Stimulated activated CD8-positive, alpha-beta memory T cell treated with anti-CD3 and anti-CD28 coated beads, Interleukin-7, amount 100 ng/mL, for 24 hours (primary cell): ENCODE data around the gene FDX2.
A peak's percentile ranks its signal among the peaks of the same experiment; 100 is the strongest.

Experiments used
- DNase-seq: peaks from one replicate; pipeline ENCODE4 v3.0.0-alpha.2; 2020; ENCODE audit warnings: low read depth

The FDX2 gene

GRCh38 chr19:10299545-10300458, 16.0 kb downstream of the FDX2 start:
- DNase-seq: no peak

- DNase-seq: no peak
Measured at GRCh38 chr19:10295847-10296591, 19.8 kb downstream of the FDX2 start.

- no peak for DNase-seq
Measured at GRCh38 chr19:10295305-10295846, 20.4 kb downstream of the FDX2 start.

GRCh38 chr19:10294368-10294697, 21.5 kb downstream of the FDX2 start:
- DNase-seq: no peak

- DNase-seq: no peak
Measured at GRCh38 chr19:10293637-10294367, 22.0 kb downstream of the FDX2 start.

- no peak for DNase-seq
Measured at GRCh38 chr19:10292789-10293636, 22.8 kb downstream of the FDX2 start.

GRCh38 chr19:10292206-10292788, 23.5 kb downstream of the FDX2 start:
- DNase-seq: peak; percentile 56

- no peak for DNase-seq
Measured at GRCh38 chr19:10291554-10292205, 24.1 kb downstream of the FDX2 start.

GRCh38 chr19:10290876-10291553, 24.8 kb downstream of the FDX2 start:
- no peak for DNase-seq

GRCh38 chr19:10290357-10290875, 25.4 kb downstream of the FDX2 start:
- DNase-seq: no peak

GRCh38 chr19:10289836-10290356, 25.9 kb downstream of the FDX2 start, which contains the start of gene ICAM5:
ICAM5 (plus strand) TSS chr19:10289952; CDS start chr19:10290044, 92 bp downstream.
- DNase-seq: no peak

- no peak for DNase-seq
Measured at GRCh38 chr19:10289167-10289835, 26.5 kb downstream of the FDX2 start.

- DNase-seq: no peak
Measured at GRCh38 chr19:10288662-10289166, 27.1 kb downstream of the FDX2 start.

GRCh38 chr19:10286803-10287737, 28.7 kb downstream of the FDX2 start, which contains the start of gene ICAM4:
ICAM4 (plus strand) TSS chr19:10286955; CDS start chr19:10287013, 58 bp downstream.
- DNase-seq: no peak

GRCh38 chr19:10285393-10285792, 30.4 kb downstream of the FDX2 start:
- DNase-seq: no peak

- no peak for DNase-seq
Measured at GRCh38 chr19:10284960-10285278, 30.9 kb downstream of the FDX2 start.
